Left forelimb (tissue), 1 donor: Measurements from ENCODE around the gene GIGYF2.

Source experiments
- DNase-seq: peaks from one replicate; pipeline ENCODE4 v3.0.0-alpha.2; 2018; ENCODE audit warnings: low spot score

GIGYF2 gene

GRCh38 chr2:232749331-232749730 lies 52.2 kb downstream of the GIGYF2 start:
- no peak for DNase-seq

- no peak for DNase-seq
Observed at GRCh38 chr2:232750135-232750671, 53.1 kb downstream of the GIGYF2 start.

- DNase-seq = no peak
Observed at GRCh38 chr2:232757905-232758304, 60.8 kb downstream of the GIGYF2 start.

GRCh38 chr2:232761301-232761907 lies 64.3 kb downstream of the GIGYF2 start:
- no peak for DNase-seq

GRCh38 chr2:232767866-232768265 lies 70.7 kb downstream of the GIGYF2 start:
- no peak for DNase-seq

- no peak for DNase-seq
Observed at GRCh38 chr2:232770207-232770606, 73.1 kb downstream of the GIGYF2 start.

GRCh38 chr2:232771870-232772269 lies 74.7 kb downstream of the GIGYF2 start:
- no peak for DNase-seq

- DNase-seq = no peak
Observed at GRCh38 chr2:232772531-232772930, 75.4 kb downstream of the GIGYF2 start.

GRCh38 chr2:232773815-232774214 lies 76.7 kb downstream of the GIGYF2 start:
- DNase-seq = no peak

- DNase-seq = no peak
Observed at GRCh38 chr2:232776435-232776834, 79.3 kb downstream of the GIGYF2 start, which contains the start of gene KCNJ13. Gene KCNJ13 (minus strand): TSS chr2:232776565. CDS start chr2:232771362, 5,203 bp downstream.

- DNase-seq = no peak
Observed at GRCh38 chr2:232777276-232777675, 80.1 kb downstream of the GIGYF2 start.

- DNase-seq = no peak
Observed at GRCh38 chr2:232779465-232779864, 82.3 kb downstream of the GIGYF2 start.

GRCh38 chr2:232779934-232780333 lies 82.8 kb downstream of the GIGYF2 start:
- no peak for DNase-seq

GRCh38 chr2:232781765-232782164 lies 84.6 kb downstream of the GIGYF2 start:
- no peak for DNase-seq

GRCh38 chr2:232783278-232783677 lies 86.1 kb downstream of the GIGYF2 start:
- DNase-seq = no peak

- DNase-seq = no peak
Observed at GRCh38 chr2:232787806-232788205, 90.7 kb downstream of the GIGYF2 start.

GRCh38 chr2:232789082-232789481 lies 92.0 kb downstream of the GIGYF2 start:
- no peak for DNase-seq

- no peak for DNase-seq
Observed at GRCh38 chr2:232791518-232791917, 94.4 kb downstream of the GIGYF2 start.

GRCh38 chr2:232793271-232793670 lies 96.1 kb downstream of the GIGYF2 start:
- no peak for DNase-seq

- no peak for DNase-seq
Observed at GRCh38 chr2:232794981-232795380, 97.8 kb downstream of the GIGYF2 start.

- DNase-seq = no peak
Observed at GRCh38 chr2:232795920-232796319, 98.8 kb downstream of the GIGYF2 start.

GRCh38 chr2:232798187-232798586 lies 101.1 kb downstream of the GIGYF2 start:
- no peak for DNase-seq

- no peak for DNase-seq
Observed at GRCh38 chr2:232800166-232800565, 103.0 kb downstream of the GIGYF2 start.

GRCh38 chr2:232802091-232802490 lies 105.0 kb downstream of the GIGYF2 start:
- DNase-seq = no peak
